Stimulated activated CD4-positive, alpha-beta T cell treated with anti-CD3 and anti-CD28 coated beads, Interleukin-4, amount 100 ng/mL, for 1 hour (primary cell): Measurements from ENCODE around the gene PNMA6F.
"Not testable (repeated sequence)": the region's sequence is repeated elsewhere in the genome, so short reads cannot be mapped to it uniquely, and the experiment has no call there.

Experiments
- DNase-seq: peaks from one replicate; pipeline ENCODE4 v3.0.0-alpha.2; 2020

Gene PNMA6F

GRCh38 chrX:153301746-153302145, 19.8 kb downstream of the PNMA6F start:
- DNase-seq, result no peak

- no peak for DNase-seq
These were observed 21.7 kb downstream of the PNMA6F start for GRCh38 chrX:153299855-153300254.

GRCh38 chrX:153297376-153297775, 24.2 kb downstream of the PNMA6F start:
- no peak for DNase-seq

GRCh38 chrX:153293485-153294071, 28.0 kb downstream of the PNMA6F start:
- not testable (repeated sequence) for DNase-seq

- DNase-seq, result not testable (repeated sequence)
These were observed 32.8 kb downstream of the PNMA6F start for GRCh38 chrX:153288807-153289206.

GRCh38 chrX:153285678-153286077, 35.9 kb downstream of the PNMA6F start:
- DNase-seq, result not testable (repeated sequence)

GRCh38 chrX:153283982-153284381, 37.6 kb downstream of the PNMA6F start:
- not testable (repeated sequence) for DNase-seq

GRCh38 chrX:153281784-153282183, 39.8 kb downstream of the PNMA6F start:
- DNase-seq, result not testable (repeated sequence)

GRCh38 chrX:153279304-153279703, 42.3 kb downstream of the PNMA6F start:
- DNase-seq, result not testable (repeated sequence)

GRCh38 chrX:153276049-153276448, 45.5 kb downstream of the PNMA6F start:
- DNase-seq, result not testable (repeated sequence)

- DNase-seq, result not testable (repeated sequence)
These were observed 46.1 kb downstream of the PNMA6F start for GRCh38 chrX:153275418-153275817.

GRCh38 chrX:153272584-153272983, 49.0 kb downstream of the PNMA6F start:
- not testable (repeated sequence) for DNase-seq

- not testable (repeated sequence) for DNase-seq
These were observed 49.5 kb downstream of the PNMA6F start for GRCh38 chrX:153272070-153272469.
